ENCODE measurements around the gene CYLD. TPM values are rescaled to one million over a fixed set of nuclear protein-coding genes. Genes with fewer than 3 reads are reported as not detected.

Gene CYLD
- total and polyA plus RNA-seq, 10 of the 15 experiments (the other 5 are each of a cell fraction or from before 2014, with no cell fraction given), result 19.2 to 106 (median 46.1) TPM

DNA sequence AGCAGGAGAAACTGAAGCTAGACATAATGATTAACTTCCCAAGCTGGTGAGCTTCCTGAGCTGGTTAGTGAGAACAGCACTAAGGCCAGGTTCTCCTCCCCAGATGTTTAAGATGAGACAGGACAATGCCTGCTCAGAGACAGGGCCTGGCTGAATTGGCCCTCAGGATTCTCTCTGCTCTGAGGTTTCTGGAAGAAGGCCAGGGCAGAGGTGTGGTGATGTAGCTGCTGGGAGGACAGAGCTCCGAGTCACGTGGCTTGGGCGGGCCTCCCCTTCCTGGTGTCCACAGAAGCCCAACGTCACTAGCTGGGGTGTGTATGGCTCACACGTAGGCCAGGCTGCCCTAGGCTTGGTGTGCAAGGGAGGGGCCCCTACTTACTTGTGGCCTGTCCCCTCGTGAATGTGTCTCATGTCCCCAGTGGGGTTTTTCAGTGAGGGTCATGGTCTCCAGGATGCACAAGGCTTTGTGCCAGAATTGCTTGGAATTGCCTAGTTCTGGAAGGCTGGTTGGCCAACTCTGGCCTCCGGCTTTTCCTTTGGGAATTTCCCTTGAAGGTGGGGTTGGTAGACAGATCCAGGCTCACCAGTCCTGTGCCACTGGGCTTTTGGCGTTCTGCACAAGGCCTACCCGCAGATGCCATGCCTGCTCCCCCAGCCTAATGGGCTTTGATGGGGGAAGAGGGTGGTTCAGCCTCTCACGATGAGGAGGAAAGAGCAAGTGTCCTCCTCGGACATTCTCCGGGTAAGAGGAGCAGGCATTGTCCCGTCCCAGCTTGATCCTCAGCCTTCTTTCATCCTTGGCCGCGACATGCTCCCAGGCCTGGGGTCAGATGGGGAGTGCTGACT is 45.1 kb upstream of the CYLD start (continued):
- no peak for TF ChIP-seq RFX5 (IDR thresholded peaks at IDR 0.05; ENCODE audit: low read depth, low read length)
- no peak; the same call in 1 of the 2 replicates for TF ChIP-seq DPF2 (IDR thresholded peaks at IDR 0.05)
- TF ChIP-seq MTA3 (IDR thresholded peaks at IDR 0.05; ENCODE audit: borderline replicate concordance, low read length), result no peak; the same call in 1 of the 2 replicates
- TF ChIP-seq ATF7 (IDR thresholded peaks at IDR 0.05; ENCODE audit: low read depth), result peak; percentile 86
- TF ChIP-seq, protein P1, sequence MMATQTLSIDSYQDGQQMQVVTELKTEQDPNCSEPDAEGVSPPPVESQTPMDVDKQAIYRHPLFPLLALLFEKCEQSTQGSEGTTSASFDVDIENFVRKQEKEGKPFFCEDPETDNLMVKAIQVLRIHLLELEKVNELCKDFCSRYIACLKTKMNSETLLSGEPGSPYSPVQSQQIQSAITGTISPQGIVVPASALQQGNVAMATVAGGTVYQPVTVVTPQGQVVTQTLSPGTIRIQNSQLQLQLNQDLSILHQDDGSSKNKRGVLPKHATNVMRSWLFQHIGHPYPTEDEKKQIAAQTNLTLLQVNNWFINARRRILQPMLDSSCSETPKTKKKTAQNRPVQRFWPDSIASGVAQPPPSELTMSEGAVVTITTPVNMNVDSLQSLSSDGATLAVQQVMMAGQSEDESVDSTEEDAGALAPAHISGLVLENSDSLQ (IDR thresholded peaks at IDR 0.05), result no peak
- no peak for TF ChIP-seq FOXM1 (IDR thresholded peaks at IDR 0.05; ENCODE audit: low read depth, low read length)
- peak; percentile 86 for TF ChIP-seq SMAD1 (IDR thresholded peaks at IDR 0.05; ENCODE audit: low read depth, partially characterized antibody)
- peak; percentile 77 for TF ChIP-seq IKZF1 (conservative IDR thresholded peaks at IDR 0.05)
- TF ChIP-seq NBN (IDR thresholded peaks at IDR 0.05), result peak; percentile 72; the same call in 1 of the 2 replicates
- no peak for TF ChIP-seq NFIC (IDR thresholded peaks at IDR 0.05; ENCODE audit: low read depth, low read length)
- TF ChIP-seq, protein P2, sequence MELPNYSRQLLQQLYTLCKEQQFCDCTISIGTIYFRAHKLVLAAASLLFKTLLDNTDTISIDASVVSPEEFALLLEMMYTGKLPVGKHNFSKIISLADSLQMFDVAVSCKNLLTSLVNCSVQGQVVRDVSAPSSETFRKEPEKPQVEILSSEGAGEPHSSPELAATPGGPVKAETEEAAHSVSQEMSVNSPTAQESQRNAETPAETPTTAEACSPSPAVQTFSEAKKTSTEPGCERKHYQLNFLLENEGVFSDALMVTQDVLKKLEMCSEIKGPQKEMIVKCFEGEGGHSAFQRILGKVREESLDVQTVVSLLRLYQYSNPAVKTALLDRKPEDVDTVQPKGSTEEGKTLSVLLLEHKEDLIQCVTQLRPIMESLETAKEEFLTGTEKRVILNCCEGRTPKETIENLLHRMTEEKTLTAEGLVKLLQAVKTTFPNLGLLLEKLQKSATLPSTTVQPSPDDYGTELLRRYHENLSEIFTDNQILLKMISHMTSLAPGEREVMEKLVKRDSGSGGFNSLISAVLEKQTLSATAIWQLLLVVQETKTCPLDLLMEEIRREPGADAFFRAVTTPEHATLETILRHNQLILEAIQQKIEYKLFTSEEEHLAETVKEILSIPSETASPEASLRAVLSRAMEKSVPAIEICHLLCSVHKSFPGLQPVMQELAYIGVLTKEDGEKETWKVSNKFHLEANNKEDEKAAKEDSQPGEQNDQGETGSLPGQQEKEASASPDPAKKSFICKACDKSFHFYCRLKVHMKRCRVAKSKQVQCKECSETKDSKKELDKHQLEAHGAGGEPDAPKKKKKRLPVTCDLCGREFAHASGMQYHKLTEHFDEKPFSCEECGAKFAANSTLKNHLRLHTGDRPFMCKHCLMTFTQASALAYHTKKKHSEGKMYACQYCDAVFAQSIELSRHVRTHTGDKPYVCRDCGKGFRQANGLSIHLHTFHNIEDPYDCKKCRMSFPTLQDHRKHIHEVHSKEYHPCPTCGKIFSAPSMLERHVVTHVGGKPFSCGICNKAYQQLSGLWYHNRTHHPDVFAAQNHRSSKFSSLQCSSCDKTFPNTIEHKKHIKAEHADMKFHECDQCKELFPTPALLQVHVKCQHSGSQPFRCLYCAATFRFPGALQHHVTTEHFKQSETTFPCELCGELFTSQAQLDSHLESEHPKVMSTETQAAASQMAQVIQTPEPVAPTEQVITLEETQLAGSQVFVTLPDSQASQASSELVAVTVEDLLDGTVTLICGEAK (IDR thresholded peaks at IDR 0.05; ENCODE audit: borderline replicate concordance), result peak; percentile 32; the same call in 1 of the 2 replicates
- TF ChIP-seq, protein P3, sequence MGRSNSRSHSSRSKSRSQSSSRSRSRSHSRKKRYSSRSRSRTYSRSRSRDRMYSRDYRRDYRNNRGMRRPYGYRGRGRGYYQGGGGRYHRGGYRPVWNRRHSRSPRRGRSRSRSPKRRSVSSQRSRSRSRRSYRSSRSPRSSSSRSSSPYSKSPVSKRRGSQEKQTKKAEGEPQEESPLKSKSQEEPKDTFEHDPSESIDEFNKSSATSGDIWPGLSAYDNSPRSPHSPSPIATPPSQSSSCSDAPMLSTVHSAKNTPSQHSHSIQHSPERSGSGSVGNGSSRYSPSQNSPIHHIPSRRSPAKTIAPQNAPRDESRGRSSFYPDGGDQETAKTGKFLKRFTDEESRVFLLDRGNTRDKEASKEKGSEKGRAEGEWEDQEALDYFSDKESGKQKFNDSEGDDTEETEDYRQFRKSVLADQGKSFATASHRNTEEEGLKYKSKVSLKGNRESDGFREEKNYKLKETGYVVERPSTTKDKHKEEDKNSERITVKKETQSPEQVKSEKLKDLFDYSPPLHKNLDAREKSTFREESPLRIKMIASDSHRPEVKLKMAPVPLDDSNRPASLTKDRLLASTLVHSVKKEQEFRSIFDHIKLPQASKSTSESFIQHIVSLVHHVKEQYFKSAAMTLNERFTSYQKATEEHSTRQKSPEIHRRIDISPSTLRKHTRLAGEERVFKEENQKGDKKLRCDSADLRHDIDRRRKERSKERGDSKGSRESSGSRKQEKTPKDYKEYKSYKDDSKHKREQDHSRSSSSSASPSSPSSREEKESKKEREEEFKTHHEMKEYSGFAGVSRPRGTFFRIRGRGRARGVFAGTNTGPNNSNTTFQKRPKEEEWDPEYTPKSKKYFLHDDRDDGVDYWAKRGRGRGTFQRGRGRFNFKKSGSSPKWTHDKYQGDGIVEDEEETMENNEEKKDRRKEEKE (IDR thresholded peaks at IDR 0.05), result no peak
- TF ChIP-seq, protein P4, sequence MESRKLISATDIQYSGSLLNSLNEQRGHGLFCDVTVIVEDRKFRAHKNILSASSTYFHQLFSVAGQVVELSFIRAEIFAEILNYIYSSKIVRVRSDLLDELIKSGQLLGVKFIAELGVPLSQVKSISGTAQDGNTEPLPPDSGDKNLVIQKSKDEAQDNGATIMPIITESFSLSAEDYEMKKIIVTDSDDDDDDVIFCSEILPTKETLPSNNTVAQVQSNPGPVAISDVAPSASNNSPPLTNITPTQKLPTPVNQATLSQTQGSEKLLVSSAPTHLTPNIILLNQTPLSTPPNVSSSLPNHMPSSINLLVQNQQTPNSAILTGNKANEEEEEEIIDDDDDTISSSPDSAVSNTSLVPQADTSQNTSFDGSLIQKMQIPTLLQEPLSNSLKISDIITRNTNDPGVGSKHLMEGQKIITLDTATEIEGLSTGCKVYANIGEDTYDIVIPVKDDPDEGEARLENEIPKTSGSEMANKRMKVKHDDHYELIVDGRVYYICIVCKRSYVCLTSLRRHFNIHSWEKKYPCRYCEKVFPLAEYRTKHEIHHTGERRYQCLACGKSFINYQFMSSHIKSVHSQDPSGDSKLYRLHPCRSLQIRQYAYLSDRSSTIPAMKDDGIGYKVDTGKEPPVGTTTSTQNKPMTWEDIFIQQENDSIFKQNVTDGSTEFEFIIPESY (IDR thresholded peaks at IDR 0.05), result no peak
- TF ChIP-seq NRF1 (conservative IDR thresholded peaks at IDR 0.05; ENCODE audit: low read depth, low read length), result no peak
- TF ChIP-seq HDAC2 (IDR thresholded peaks at IDR 0.05), result no peak
- no peak for TF ChIP-seq MYC (IDR thresholded peaks at IDR 0.05; ENCODE audit: insufficient read depth, insufficient read length, insufficient replicate concordance, low read length, severe bottlenecking)
- no peak for TF ChIP-seq TAF1 (IDR thresholded peaks at IDR 0.05; ENCODE audit: borderline replicate concordance, low read depth, low read length)
